Measurements from ENCODE around the gene B4GALT2.

B4GALT2 gene

DNA sequence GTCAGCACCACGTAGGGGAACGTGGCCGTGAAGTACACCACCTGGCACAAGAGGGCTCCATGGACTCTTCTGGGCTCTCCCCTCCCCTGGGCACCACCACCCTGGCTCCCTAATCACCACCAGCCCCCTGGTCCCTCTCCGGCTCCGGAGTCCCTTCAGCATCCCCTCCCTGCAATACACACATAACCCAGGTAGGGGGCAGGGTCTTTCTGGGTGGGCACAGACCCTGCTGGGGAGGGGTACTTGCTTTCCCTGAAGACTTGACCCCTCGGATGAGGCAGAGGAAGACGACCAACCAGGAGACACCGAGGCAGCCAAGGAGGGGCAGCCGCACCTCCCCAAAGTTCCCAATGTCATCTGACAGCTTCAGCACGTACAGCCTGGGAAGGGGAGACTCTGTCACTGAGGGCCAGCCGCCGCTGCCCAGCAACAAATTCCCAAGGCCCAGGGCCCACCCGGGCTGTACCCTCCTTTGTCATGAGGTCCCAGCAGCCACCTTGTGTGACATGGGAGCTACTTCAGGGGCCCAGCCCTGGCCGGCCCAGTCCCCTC, 23.7 kb downstream of the B4GALT2 start:
- no peak for DNase-seq (ENCODE audit: low spot score)

GRCh38 chr1:44008259-44008658, 29.2 kb downstream of the B4GALT2 start:
- no peak for DNase-seq (ENCODE audit: low spot score)

- DNase-seq (ENCODE audit: low spot score), result no peak
Observed at GRCh38 chr1:44010935-44011471, 32.0 kb downstream of the B4GALT2 start.

DNA sequence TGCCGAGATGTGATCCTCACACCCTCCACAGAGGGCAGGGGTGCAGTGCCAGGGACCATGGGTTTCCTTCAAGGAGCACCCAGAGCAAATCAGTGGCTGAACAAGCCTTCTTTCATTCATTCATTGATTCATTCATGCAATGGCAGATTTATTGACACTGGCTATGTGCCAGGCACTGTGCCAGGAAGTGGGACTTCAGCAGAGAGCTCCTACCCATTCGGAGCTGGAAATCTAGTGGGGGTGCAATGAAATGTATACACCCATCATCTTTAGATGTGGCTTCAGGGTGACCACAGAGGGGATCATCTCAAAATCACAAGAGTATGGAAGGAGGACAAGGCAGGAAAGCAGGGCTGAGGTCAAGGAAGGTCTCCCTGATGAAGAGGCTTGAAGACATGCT, 33.4 kb downstream of the B4GALT2 start:
- DNase-seq (ENCODE audit: low spot score), result no peak

DNA sequence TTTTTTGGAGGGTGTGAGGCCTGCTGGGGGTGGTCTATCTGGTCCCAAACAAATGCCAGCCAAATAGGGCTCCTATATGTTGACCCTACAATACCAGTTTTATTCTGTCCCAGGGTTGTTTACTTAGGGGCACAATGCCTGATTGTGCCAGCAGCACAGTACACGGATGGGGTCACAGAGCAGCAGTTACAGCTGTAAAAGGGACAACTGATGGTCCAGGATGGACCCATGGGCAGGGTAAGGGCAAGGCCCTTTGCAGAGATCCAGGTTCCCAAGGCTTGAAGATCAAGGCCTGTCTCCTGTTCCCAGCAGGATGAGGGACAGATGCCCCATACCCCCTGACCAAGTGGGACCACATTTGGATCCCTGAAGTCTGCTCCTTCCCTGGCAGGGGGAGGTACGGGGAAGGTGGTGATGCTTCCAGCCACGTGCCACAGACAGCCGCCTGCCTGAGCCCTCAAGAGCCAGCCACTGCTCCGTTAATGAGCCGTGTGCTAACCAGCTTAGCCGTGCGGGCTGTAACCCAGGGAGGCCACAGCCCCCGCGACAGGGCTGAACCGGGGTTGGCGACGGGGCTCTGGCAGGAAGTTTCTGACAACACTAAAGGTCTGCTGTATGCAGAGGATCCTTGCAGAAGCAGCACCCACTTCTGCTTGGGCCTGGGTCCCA, 34.1 kb downstream of the B4GALT2 start:
- no peak for DNase-seq (ENCODE audit: low spot score)

DNA sequence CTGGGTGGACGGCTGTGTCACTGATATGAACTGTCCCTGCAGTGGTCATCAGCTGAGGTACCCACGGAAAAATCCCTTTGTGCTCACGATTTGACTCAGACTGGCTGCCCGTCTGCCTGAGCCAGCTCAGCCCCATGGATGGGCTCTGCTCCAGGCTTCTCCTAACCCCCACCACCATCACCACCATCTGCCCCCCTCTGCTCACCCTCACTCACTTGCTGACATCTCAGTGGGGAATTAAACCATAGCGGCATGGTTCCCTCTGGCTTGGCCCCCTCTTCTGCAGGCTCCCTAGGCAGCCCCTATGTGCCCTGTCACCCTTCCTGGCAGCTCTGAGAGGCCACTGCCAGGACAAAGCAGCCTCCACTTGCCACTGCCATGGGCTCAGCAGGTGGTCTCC, 34.9 kb downstream of the B4GALT2 start:
- no peak for DNase-seq (ENCODE audit: low spot score)

DNA sequence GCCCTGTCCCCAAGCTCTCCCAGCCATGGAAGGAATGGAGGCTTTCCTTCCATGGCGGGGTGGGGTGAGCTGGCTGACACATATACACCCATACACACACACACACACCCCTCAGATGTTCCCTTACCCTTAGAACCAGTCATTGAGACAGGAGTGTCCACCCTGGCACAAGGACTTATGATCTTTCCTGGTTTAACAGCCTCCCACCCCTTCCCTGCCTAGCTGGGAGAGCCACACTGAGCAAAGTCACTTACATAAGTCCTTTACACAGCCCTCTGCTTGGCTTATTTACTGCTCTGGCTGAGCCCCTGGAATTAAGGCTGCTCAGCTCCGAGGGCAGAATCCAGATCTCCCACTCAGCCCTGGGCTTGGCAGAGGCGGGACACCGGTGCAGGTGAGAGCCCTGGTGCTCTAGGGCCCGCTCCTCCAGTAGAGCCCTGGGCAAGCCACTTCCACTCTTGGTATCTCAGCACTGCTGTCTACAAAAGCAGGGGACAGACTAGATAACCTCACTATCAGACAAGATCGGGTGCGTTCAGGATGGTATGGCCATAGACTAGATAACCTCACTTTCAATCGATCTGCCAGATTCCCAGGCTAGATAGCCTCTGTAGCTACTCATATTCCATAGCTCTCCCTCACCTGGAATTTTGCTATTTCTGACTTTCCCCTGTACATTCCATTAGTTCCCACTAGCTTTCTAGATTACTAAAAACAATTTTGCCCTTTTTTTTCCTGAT, 35.5 kb downstream of the B4GALT2 start:
- no peak for DNase-seq (ENCODE audit: low spot score)

GRCh38 chr1:44015206-44015605, 36.2 kb downstream of the B4GALT2 start:
- DNase-seq (ENCODE audit: low spot score), result no peak

DNA sequence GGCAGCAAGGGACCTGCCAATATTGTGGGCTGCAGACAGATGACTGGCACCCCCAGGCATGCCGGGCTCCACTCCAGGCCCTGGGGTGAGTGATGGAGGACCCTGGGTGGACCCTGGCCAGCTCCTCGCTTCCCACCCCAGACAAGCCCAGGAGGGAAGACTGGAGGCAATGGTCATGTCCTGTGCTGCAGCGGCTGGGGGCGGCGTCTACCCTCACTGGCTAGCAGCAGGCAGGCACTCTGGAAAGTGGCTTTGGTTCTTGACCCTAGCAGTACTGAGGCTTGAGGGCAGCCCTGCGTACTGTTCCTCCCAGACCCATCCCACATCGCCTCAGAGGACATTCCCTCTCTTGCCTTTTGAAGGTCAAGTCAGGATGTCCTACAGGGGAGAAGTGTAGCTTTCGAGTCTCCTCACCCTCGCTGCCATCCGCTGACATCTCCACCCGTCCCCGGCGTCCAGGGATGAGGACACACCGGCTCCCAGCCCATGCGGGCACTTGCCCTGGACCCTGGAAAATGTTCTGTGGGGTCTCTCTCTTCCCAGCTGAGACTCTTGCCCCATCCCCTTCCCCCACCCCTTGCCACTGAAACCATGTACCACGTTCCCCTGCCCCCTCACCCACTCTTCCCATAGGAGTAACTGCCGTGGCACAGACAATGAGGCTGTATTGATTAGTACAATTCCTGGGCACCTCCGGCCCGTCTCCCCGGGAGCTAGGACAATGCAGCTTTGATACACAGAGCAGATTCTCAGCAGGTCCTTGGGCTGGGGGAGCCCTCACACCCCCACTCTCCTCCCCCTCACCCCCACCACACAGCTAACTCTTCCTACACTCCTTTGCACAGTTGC, 37.3 kb downstream of the B4GALT2 start:
- no peak for DNase-seq (ENCODE audit: low spot score)

- DNase-seq (ENCODE audit: low spot score), result no peak
Observed at GRCh38 chr1:44016890-44017400, 37.9 kb downstream of the B4GALT2 start.

DNA sequence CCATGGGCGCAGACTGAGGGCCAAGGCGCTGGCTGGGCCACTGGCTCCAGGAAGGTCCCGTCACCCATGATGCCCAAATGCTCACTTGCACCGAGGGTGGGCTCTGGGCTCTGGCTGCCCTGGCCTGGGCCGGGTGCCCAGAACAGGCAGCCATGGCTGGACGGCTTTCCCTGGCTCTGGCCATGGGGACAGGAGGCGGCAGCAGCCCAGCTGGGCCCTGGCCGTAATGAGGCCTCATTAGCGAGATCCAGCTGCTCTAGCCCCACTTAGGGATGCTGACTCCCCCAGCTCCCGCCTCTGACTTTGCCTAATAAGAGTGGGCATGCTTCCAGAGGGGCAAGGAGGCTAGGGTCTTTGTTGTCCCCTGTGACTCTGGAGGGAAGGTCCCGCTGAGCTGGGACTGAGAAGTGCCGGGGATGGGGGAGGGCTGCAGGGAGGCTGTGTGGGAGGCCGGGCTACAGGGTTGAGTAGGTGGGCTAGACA, 40.5 kb downstream of the B4GALT2 start:
- DNase-seq (ENCODE audit: low spot score), result no peak

- DNase-seq (ENCODE audit: low spot score), result no peak
Observed at GRCh38 chr1:44020464-44020863, 41.5 kb downstream of the B4GALT2 start.

DNA sequence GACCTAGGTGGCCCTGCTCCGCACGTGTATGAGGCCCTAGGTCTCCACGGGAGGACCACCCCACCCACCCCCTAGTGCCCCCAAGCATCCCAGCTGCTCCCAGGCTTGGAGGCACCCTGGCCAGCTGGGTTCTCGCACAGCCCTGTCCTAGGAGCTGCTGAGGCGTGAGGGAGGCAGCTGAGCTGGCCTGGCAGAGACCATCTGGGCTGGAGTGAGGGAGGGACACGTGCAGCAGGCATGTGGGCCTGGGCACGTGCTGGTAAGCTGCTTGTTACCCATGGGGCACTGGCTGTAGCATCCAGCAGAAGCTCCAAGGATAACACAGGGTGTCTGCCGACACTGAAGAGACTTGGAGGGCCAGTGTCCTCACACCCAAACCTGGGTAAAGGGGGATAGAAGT, 42.1 kb downstream of the B4GALT2 start:
- no peak for DNase-seq (ENCODE audit: low spot score)

- DNase-seq (ENCODE audit: low spot score), result no peak
Observed at GRCh38 chr1:44021581-44022321, 42.7 kb downstream of the B4GALT2 start.

- DNase-seq (ENCODE audit: low spot score), result no peak
Observed at GRCh38 chr1:44024031-44024902, 45.3 kb downstream of the B4GALT2 start.

- no peak for DNase-seq (ENCODE audit: low spot score)
Observed at GRCh38 chr1:44024903-44025525, 46.0 kb downstream of the B4GALT2 start.

GRCh38 chr1:44025816-44026215, 46.8 kb downstream of the B4GALT2 start:
- no peak for DNase-seq (ENCODE audit: low spot score)

DNA sequence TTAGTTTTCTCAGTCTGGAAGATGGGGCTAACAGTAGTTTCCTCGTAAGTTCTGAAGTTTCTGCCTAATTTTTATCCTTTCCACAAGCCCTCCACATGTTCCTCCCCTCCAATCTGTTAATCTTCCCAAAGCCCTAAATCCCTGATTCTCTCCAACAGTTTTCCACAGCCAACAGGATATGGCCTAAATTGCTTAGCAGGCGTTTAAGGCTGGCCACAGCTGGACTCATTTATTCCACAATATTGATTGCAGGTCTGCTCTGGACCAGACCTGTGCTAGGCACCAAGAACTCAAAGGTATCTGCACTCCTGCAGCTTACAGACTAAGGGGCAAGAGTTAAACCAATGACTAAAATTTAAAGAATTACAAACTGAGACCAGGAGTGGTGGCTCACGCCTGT, 48.3 kb downstream of the B4GALT2 start:
- DNase-seq (ENCODE audit: low spot score), result no peak

GRCh38 chr1:44029260-44029910, 50.4 kb downstream of the B4GALT2 start:
- DNase-seq (ENCODE audit: low spot score), result peak; percentile 23

Measured in COLO829 (cell line).